Testis (tissue), 3 donors: ENCODE data around the gene WASF2. TPM values are rescaled to one million over a fixed set of nuclear protein-coding genes. Genes with fewer than 3 reads are reported as not detected.
"Not testable (repeated sequence)": the region's sequence is repeated elsewhere in the genome, so short reads cannot be mapped to it uniquely, and the experiment has no call there.

ENCODE experiments used
- DNase-seq: peaks from one replicate; pipeline ENCODE4 v3.0.0-alpha.2; 2019
- H3K27ac ChIP-seq, 2 donors: fragments of 200-600 bp; sonication (generic); one replicate each; pipeline ENCODE4 v1.5.1; 2019
- H3K27me3 ChIP-seq: fragments of 200-600 bp; sonication (generic); one replicate; pipeline ENCODE4 v1.5.1; 2019
- H3K36me3 ChIP-seq: fragments of 200-600 bp; sonication (generic); one replicate; pipeline ENCODE4 v1.5.1; 2017; ENCODE audit warnings: low read depth; ENCODE audit errors: missing control alignments
- H3K4me1 ChIP-seq: fragments of 200-600 bp; sonication (generic); one replicate; pipeline ENCODE4 v1.5.1; 2019
- H3K4me3 ChIP-seq, 2 donors: fragments of 200-600 bp; sonication (generic); one replicate each; pipeline ENCODE4 v1.5.1; 2017 to 2019
- H3K9me3 ChIP-seq: fragments of 200-600 bp; sonication (generic); one replicate; pipeline ENCODE4 v1.5.1; 2017
- CTCF ChIP-seq, 3 experiments: fragments of 450-650 bp in 2 of 3; fragments of 200-600 bp in 1 of 3; sonication (generic) in 1 of 3; IDR thresholded peaks; one replicate each; pipeline ENCODE4 v1.5.1; 2016 to 2019; ENCODE audit warnings: antibody characterized with exemption in 3 of 3, mild to moderate bottlenecking in 2 of 3, moderate library complexity in 1 of 3
- POLR2A ChIP-seq: fragments of 450-650 bp; IDR thresholded peaks from one replicate; pipeline ENCODE4 v1.6.1; 2017; ENCODE audit warnings: antibody characterized with exemption, mild to moderate bottlenecking, moderate library complexity
- WGBS, 2 donors: methylation state at CpG; one replicate each; pipeline ENCODE4 v1.1.5; 2018; 5-methylcytosine and 5-hydroxymethylcytosine counted together
- intact Hi-C: fragments of 100-400 bp; cut with DNase I; formaldehyde crosslinking; loops from one replicate; pipeline ENCODE4 v1.15.1; 2023; ENCODE audit warnings: low total_unique reads
- polyA plus RNA-seq: library from polyadenylated mRNA; stranded (reverse); fragments of 350-450 nt; fragmentation: Illumina TruSeq; extraction: RNeasy Lipid Tissue Mini Kit (QIAGEN cat#74804); gene quantifications from one replicate; pipeline ENCODE4 v1.2.3, GENCODE V29; 2014; ENCODE audit warnings: low read depth, low replicate concordance; ENCODE audit not compliant: insufficient read depth
- total RNA-seq, 2 donors: library from RNA; depleted of rRNA; stranded (reverse); fragments of >200 nt; gene quantifications; one replicate each; pipeline ENCODE4 v1.2.3, GENCODE V29; 2016

The WASF2 gene
- total and polyA plus RNA-seq, 3 donors from 2014 or later, result 57.8 to 128 (median 58.0) TPM

- H3K4me1 ChIP-seq, result peaks cover 35% of the 10 kb centered on the region
- 81 to 100% methylated on average over 1 of the region's 1 CpG for WGBS, 2 donors
- H3K36me3 ChIP-seq, result no peaks in the 10 kb centered on the region
- DNase-seq, result no peak
- H3K27me3 ChIP-seq, result no peaks in the 10 kb centered on the region
- H3K9me3 ChIP-seq, result no peaks in the 10 kb centered on the region
- no peak overlapping the region for H3K4me3 ChIP-seq
- TF ChIP-seq CTCF (IDR thresholded peaks at IDR 0.05) (no peak), POLR2A (no peak)
- H3K27ac ChIP-seq, result no peak overlapping the region
- intact Hi-C loops, result no loop called here
Observed at GRCh38 chr1:27438621-27439061, 51.3 kb downstream of the WASF2 start.

- no peaks in the 10 kb centered on the region for H3K9me3 ChIP-seq
- H3K36me3 ChIP-seq, result no peaks in the 10 kb centered on the region
- H3K27me3 ChIP-seq, result no peaks in the 10 kb centered on the region
- TF ChIP-seq CTCF (IDR thresholded peaks at IDR 0.05) (no peak), POLR2A (no peak)
- peaks cover 46% of the 10 kb centered on the region for H3K4me1 ChIP-seq
- H3K4me3 ChIP-seq, result no peak overlapping the region
- peak overlapping the region; percentile 4 to 65 for H3K27ac ChIP-seq
- intact Hi-C loops, result no loop called here
- no peak for DNase-seq
- 53 to 63% methylated on average over 5 of the region's 5 CpGs for WGBS, 2 donors
Observed at GRCh38 chr1:27436204-27437159, 53.5 kb downstream of the WASF2 start.

- no peak for DNase-seq
- Histone ChIP-seq H3K36me3 (no peaks in the 10 kb centered on the region), H3K4me1 (peaks cover 54% of the 10 kb centered on the region), H3K9me3 (no peaks in the 10 kb centered on the region), H3K27me3 (no peaks in the 10 kb centered on the region), H3K27ac (peak overlapping the region; percentile 4 to 65), H3K4me3 (no peak overlapping the region)
- WGBS, 2 donors, result 39 to 55% methylated on average over 2 of the region's 2 CpGs
- intact Hi-C loops, result no loop called here
- TF ChIP-seq CTCF (IDR thresholded peaks at IDR 0.05) (no peak), POLR2A (no peak)
Observed at GRCh38 chr1:27435566-27436203, 54.3 kb downstream of the WASF2 start.

- Histone ChIP-seq H3K9me3 (no peaks in the 10 kb centered on the region), H3K27me3 (no peaks in the 10 kb centered on the region), H3K36me3 (no peaks in the 10 kb centered on the region), H3K4me3 (no peak overlapping the region), H3K27ac (peak overlapping the region in 1 of 2 donors; percentile 59), H3K4me1 (peaks cover 74% of the 10 kb centered on the region)
- WGBS, 2 donors, result 62 to 80% methylated on average over 3 of the region's 3 CpGs
- no peak for DNase-seq
- TF ChIP-seq POLR2A (no peak), CTCF (IDR thresholded peaks at IDR 0.05) (no peak)
- intact Hi-C loops, result no loop called here
Observed at GRCh38 chr1:27433706-27434105, 56.3 kb downstream of the WASF2 start.

- H3K4me1 ChIP-seq, result peaks cover 82% of the 10 kb centered on the region
- H3K9me3 ChIP-seq, DNase-seq, intact Hi-C loops, H3K27me3 ChIP-seq, H3K4me3 ChIP-seq, H3K36me3 ChIP-seq, H3K27ac ChIP-seq: not testable (repeated sequence)
- WGBS, 2 donors, result 87 to 89% methylated on average over 1 of the region's 1 CpG
Observed at GRCh38 chr1:27432725-27433124, 57.2 kb downstream of the WASF2 start.
